Loucy (cell line): Measurements from ENCODE around the gene GRK1.

Source experiments
- CTCF ChIP-seq: fragments of 200-600 bp; sonication (generic); conservative IDR thresholded peaks from 2 replicates; pipeline ENCODE4 v1.5.1; 2014; ENCODE audit warnings: mild to moderate bottlenecking, antibody characterized with exemption, low read length
- EZH2phosphoT487 ChIP-seq: fragments of 200-600 bp; IDR thresholded peaks from 2 replicates; pipeline ENCODE4 v1.6.1; 2018; ENCODE audit warnings: antibody characterized with exemption, mild to moderate bottlenecking, moderate library complexity, borderline replicate concordance

GRCh38 chr13:113617961-113618360, 49.1 kb upstream of the GRK1 start:
- TF ChIP-seq CTCF (no peak), EZH2phosphoT487 (no peak)
